Activated CD4-positive, alpha-beta T cell treated with anti-CD3 and anti-CD28 coated beads for 36 hours (primary cell): ENCODE data around the gene FER. TPM values are rescaled to one million over a fixed set of nuclear protein-coding genes. Genes with fewer than 3 reads are reported as not detected.
"Not testable (repeated sequence)": the region's sequence is repeated elsewhere in the genome, so short reads cannot be mapped to it uniquely, and the experiment has no call there.

Experiments used
- ATAC-seq: fragments of 200-7000 bp; cut with Tn5 transposase; one replicate; pipeline ENCODE4 v1.10.0; 2021; ENCODE audit warnings: mild to moderate bottlenecking, moderate library complexity
- CTCF ChIA-PET: fragments of 350-600 bp; sonication (Branson Sonifier 250); formaldehyde crosslinking; loops from one replicate; lab custom pipeline; 2021; ENCODE audit warnings: antibody characterized with exemption; lab: Charles Lee
- POLR2A ChIA-PET: fragments of 350-600 bp; sonication (Branson Sonifier 250); formaldehyde crosslinking; loops from one replicate; lab custom pipeline; 2021; ENCODE audit warnings: antibody characterized with exemption, inconsistent platforms; lab: Charles Lee
- DNase-seq: peaks from one replicate; pipeline ENCODE4 v3.0.0-alpha.2; 2020
- H3K27ac Mint-ChIP-seq: one replicate; pipeline ENCODE4 v1.8.0; 2021; ENCODE audit warnings: mixed read lengths
- H3K27me3 Mint-ChIP-seq: one replicate; pipeline ENCODE4 v1.8.0; 2021; ENCODE audit warnings: mixed read lengths
- H3K36me3 Mint-ChIP-seq: one replicate; pipeline ENCODE4 v1.8.0; 2021; ENCODE audit warnings: low read depth, mixed read lengths
- H3K4me1 Mint-ChIP-seq: one replicate; pipeline ENCODE4 v1.8.0; 2021; ENCODE audit warnings: mixed read lengths
- H3K4me3 Mint-ChIP-seq: one replicate; pipeline ENCODE4 v1.8.0; 2021; ENCODE audit warnings: mild to moderate bottlenecking, moderate library complexity, mixed read lengths
- H3K9me3 Mint-ChIP-seq: one replicate; pipeline ENCODE4 v1.8.0; 2021; ENCODE audit warnings: low read depth, mixed read lengths
- intact Hi-C, 2 experiments: fragments of 100-400 bp; cut with DNase I in 1 of 2; cut with micrococcal nuclease in 1 of 2; formaldehyde crosslinking; loops; one replicate each; pipeline versions ENCODE4 v1.14.2 to v1.15.1; 2022 to 2024; cut with DNase I, micrococcal nuclease
- total RNA-seq, 2 experiments: library from RNA; stranded (reverse); gene quantifications; one replicate each; pipeline ENCODE4 v1.2.3, GENCODE V29; 2021

Gene FER
- total RNA-seq, 2 experiments from 2014 or later: 9.3 to 9.9 TPM

GRCh38 chr5:108884736-108885135, 137.0 kb downstream of the FER start:
- Mint-ChIP-seq H3K4me3 (no peak overlapping the region), H3K36me3 (peaks cover 5% of the 10 kb centered on the region), H3K9me3 (no peaks in the 10 kb centered on the region), H3K4me1 (no peaks in the 10 kb centered on the region), H3K27ac (no peak overlapping the region), H3K27me3 (no peaks in the 10 kb centered on the region)
- ChIA-PET CTCF (interaction anchor here (0.6 kb wide), 1 partner anchor 1260 kb away, joined by 3 read pairs; no protein-coding TSS in a partner anchor), POLR2A (no interaction called here)
- ATAC-seq (no peak), DNase-seq (no peak)
- intact Hi-C loops: no loop called here

- Mint-ChIP-seq H3K27ac (no peak overlapping the region), H3K4me3 (no peak overlapping the region), H3K27me3 (no peaks in the 10 kb centered on the region), H3K9me3 (no peaks in the 10 kb centered on the region), H3K36me3 (peaks cover 4% of the 10 kb centered on the region), H3K4me1 (no peaks in the 10 kb centered on the region)
- ChIA-PET CTCF (no interaction called here), POLR2A (no interaction called here)
- ATAC-seq: no peak
- intact Hi-C loops: no loop called here
- no peak for DNase-seq
Measured at GRCh38 chr5:108898257-108898656, 150.6 kb downstream of the FER start.

- ChIA-PET CTCF (interaction anchor here (0.5 kb wide), 1 partner anchor 16 kb away, joined by 5 read pairs; no protein-coding TSS in a partner anchor), POLR2A (no interaction called here)
- intact Hi-C loops: no loop called here
- no peak for DNase-seq
- H3K27me3 Mint-ChIP-seq: no peaks in the 10 kb centered on the region
- H3K27ac Mint-ChIP-seq: no peak overlapping the region
- ATAC-seq: no peak
- no peak overlapping the region for H3K4me3 Mint-ChIP-seq
- H3K36me3 Mint-ChIP-seq: no peaks in the 10 kb centered on the region
- H3K9me3 Mint-ChIP-seq: no peaks in the 10 kb centered on the region
- no peaks in the 10 kb centered on the region for H3K4me1 Mint-ChIP-seq
Measured at GRCh38 chr5:108898707-108899106, 151.0 kb downstream of the FER start.

- not testable (repeated sequence) for H3K9me3 Mint-ChIP-seq, ATAC-seq
Measured at GRCh38 chr5:108899244-108899643, 151.5 kb downstream of the FER start.

GRCh38 chr5:108900668-108901067, 153.0 kb downstream of the FER start:
- DNase-seq (no peak), ATAC-seq (no peak)
- Mint-ChIP-seq H3K4me1 (no peaks in the 10 kb centered on the region), H3K4me3 (no peak overlapping the region), H3K27ac (no peak overlapping the region), H3K9me3 (no peaks in the 10 kb centered on the region), H3K27me3 (no peaks in the 10 kb centered on the region), H3K36me3 (no peaks in the 10 kb centered on the region)
- intact Hi-C loops: no loop called here
- POLR2A ChIA-PET: no interaction called here
- CTCF ChIA-PET: no interaction called here

More at GRCh38 chr5:108899244-108899643, 151.5 kb downstream of the FER start:
- DNase-seq, H3K27ac Mint-ChIP-seq, H3K4me3 Mint-ChIP-seq, POLR2A ChIA-PET, H3K4me1 Mint-ChIP-seq, H3K27me3 Mint-ChIP-seq, intact Hi-C loops, H3K36me3 Mint-ChIP-seq: not testable (repeated sequence)
- CTCF ChIA-PET: interaction anchor here (0.5 kb wide), 1 partner anchor 16 kb away, joined by 5 read pairs; no protein-coding TSS in a partner anchor

- H3K27me3 Mint-ChIP-seq: no peaks in the 10 kb centered on the region
- H3K27ac Mint-ChIP-seq: no peak overlapping the region
- no peak for ATAC-seq
- ChIA-PET POLR2A (no interaction called here), CTCF (no interaction called here)
- H3K4me1 Mint-ChIP-seq: no peaks in the 10 kb centered on the region
- intact Hi-C loops: no loop called here
- peaks cover 3% of the 10 kb centered on the region for H3K9me3 Mint-ChIP-seq
- peaks cover 2% of the 10 kb centered on the region for H3K36me3 Mint-ChIP-seq
- DNase-seq: no peak
- no peak overlapping the region for H3K4me3 Mint-ChIP-seq
Measured at GRCh38 chr5:108905805-108906204, 158.1 kb downstream of the FER start.

- intact Hi-C loops: no loop called here
- H3K36me3 Mint-ChIP-seq: peaks cover 8% of the 10 kb centered on the region
- DNase-seq (no peak), ATAC-seq (no peak)
- no peak overlapping the region for H3K27ac Mint-ChIP-seq
- H3K9me3 Mint-ChIP-seq: peaks cover 3% of the 10 kb centered on the region
- H3K27me3 Mint-ChIP-seq: no peaks in the 10 kb centered on the region
- ChIA-PET POLR2A (no interaction called here), CTCF (no interaction called here)
- H3K4me3 Mint-ChIP-seq: no peak overlapping the region
- H3K4me1 Mint-ChIP-seq: no peaks in the 10 kb centered on the region
Measured at GRCh38 chr5:108910627-108911026, 162.9 kb downstream of the FER start.

GRCh38 chr5:108911055-108911454, 163.4 kb downstream of the FER start:
- Mint-ChIP-seq H3K4me1 (no peaks in the 10 kb centered on the region), H3K27me3 (no peaks in the 10 kb centered on the region), H3K4me3 (no peak overlapping the region), H3K27ac (no peak overlapping the region), H3K9me3 (peaks cover 3% of the 10 kb centered on the region), H3K36me3 (peaks cover 8% of the 10 kb centered on the region)
- POLR2A ChIA-PET: no interaction called here
- CTCF ChIA-PET: no interaction called here
- intact Hi-C loops: no loop called here
- no peak for DNase-seq
- no peak for ATAC-seq

- Mint-ChIP-seq H3K36me3 (no peaks in the 10 kb centered on the region), H3K4me1 (no peaks in the 10 kb centered on the region), H3K4me3 (no peak overlapping the region), H3K27ac (no peak overlapping the region), H3K27me3 (no peaks in the 10 kb centered on the region), H3K9me3 (no peaks in the 10 kb centered on the region)
- ChIA-PET CTCF (interaction anchor here (0.7 to 0.8 kb wide), 3 partner anchors 15 to 1603 kb away, joined by 3 read pairs; no protein-coding TSS in a partner anchor), POLR2A (no interaction called here)
- intact Hi-C loops: no loop called here
- ATAC-seq: no peak
- no peak for DNase-seq
Measured at GRCh38 chr5:108917596-108917995, 169.9 kb downstream of the FER start.

GRCh38 chr5:108919591-108920326, 172.1 kb downstream of the FER start:
- Mint-ChIP-seq H3K27ac (no peak overlapping the region), H3K27me3 (no peaks in the 10 kb centered on the region), H3K36me3 (no peaks in the 10 kb centered on the region), H3K4me3 (no peak overlapping the region), H3K9me3 (no peaks in the 10 kb centered on the region), H3K4me1 (peaks cover 4% of the 10 kb centered on the region)
- ChIA-PET CTCF (interaction anchor here (1.0 to 1.3 kb wide), 2 partner anchors 13 to 520 kb away, joined by 4 to 5 read pairs; no protein-coding TSS in a partner anchor), POLR2A (no interaction called here)
- DNase-seq (no peak), ATAC-seq (peak; percentile 26)
- intact Hi-C loops: loop anchor here in 1 of 2 experiments (10.0 kb wide), 1 partner anchor 1405 kb away; no protein-coding TSS in a partner anchor

GRCh38 chr5:108924457-108924961, 176.8 kb downstream of the FER start:
- peak; percentile 49 for ATAC-seq
- POLR2A ChIA-PET: no interaction called here

GRCh38 chr5:108925073-108925472, 177.4 kb downstream of the FER start:
- no peaks in the 10 kb centered on the region for H3K9me3 Mint-ChIP-seq
- intact Hi-C loops: loop anchor here in 1 of 2 experiments (2.0 to 10.0 kb wide), 2 partner anchors 514 to 1400 kb away; no protein-coding TSS in a partner anchor
- ATAC-seq (no peak), DNase-seq (no peak)
- CTCF ChIA-PET: no interaction called here
- H3K4me1 Mint-ChIP-seq: peaks cover 4% of the 10 kb centered on the region
- H3K27ac Mint-ChIP-seq: no peak overlapping the region
- POLR2A ChIA-PET: no interaction called here
- H3K4me3 Mint-ChIP-seq: no peak overlapping the region
- H3K27me3 Mint-ChIP-seq: no peaks in the 10 kb centered on the region
- H3K36me3 Mint-ChIP-seq: no peaks in the 10 kb centered on the region

More at GRCh38 chr5:108924457-108924961, 176.8 kb downstream of the FER start:
- H3K27ac Mint-ChIP-seq: no peak overlapping the region
- peak overlapping the region; percentile 51 for H3K4me3 Mint-ChIP-seq
- H3K36me3 Mint-ChIP-seq: no peaks in the 10 kb centered on the region
- CTCF ChIA-PET: interaction anchor here (1.0 kb wide), 1 partner anchor 11 kb away, joined by 4 read pairs; no protein-coding TSS in a partner anchor
- no peaks in the 10 kb centered on the region for H3K9me3 Mint-ChIP-seq
- DNase-seq: no peak
- intact Hi-C loops: loop anchor here in 1 of 2 experiments (2.0 to 10.0 kb wide), 2 partner anchors 514 to 1400 kb away; no protein-coding TSS in a partner anchor
- H3K4me1 Mint-ChIP-seq: peaks cover 4% of the 10 kb centered on the region
- H3K27me3 Mint-ChIP-seq: no peaks in the 10 kb centered on the region
